Left forelimb (tissue), 1 donor: Measurements from ENCODE around the gene NDC1.
A peak's percentile ranks its signal among the peaks of the same experiment; 100 is the strongest.
"Not testable (repeated sequence)": the region's sequence is repeated elsewhere in the genome, so short reads cannot be mapped to it uniquely, and the experiment has no call there.

Experiments used
- DNase-seq: peaks from one replicate; pipeline ENCODE4 v3.0.0-alpha.2; 2018; ENCODE audit warnings: low spot score

Gene NDC1

DNA sequence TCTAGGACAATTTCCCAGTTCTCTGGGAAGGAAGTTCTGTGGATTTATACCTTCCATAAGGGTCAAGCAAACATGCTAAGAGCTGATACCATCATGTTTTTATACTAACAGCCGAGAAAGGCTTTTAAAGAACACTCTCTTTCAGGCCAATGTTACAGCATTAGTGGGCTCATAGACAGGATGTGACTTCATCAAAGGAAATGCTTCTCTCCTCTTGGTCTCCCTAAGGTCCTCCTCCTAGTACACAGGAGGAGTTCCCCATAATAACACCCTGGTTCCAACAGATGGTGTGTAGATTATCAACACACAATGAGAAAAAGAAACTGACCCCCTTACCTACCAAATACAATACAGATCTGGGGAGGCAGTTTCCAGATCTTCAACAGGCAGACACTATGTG lies 72.4 kb downstream of the NDC1 start:
- DNase-seq = no peak

DNA sequence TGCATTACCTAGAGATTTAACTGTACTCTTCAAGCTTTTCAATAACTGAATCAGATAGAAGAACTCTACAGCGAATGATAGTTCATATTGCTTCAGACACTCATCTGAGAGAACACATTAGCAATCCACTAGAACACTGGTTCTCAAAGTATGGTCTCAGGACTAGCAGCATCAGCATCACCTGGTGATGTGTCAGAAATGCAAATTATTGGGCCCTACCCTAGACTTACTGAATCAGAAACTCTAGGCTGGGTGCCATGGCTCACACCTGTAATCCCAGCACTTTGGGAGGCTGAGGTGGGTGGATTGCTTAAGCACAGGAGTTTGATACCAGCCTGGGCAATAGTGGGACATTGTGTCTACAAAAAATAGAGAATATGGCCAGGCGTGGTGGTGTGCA lies 74.2 kb downstream of the NDC1 start:
- DNase-seq = no peak

DNA sequence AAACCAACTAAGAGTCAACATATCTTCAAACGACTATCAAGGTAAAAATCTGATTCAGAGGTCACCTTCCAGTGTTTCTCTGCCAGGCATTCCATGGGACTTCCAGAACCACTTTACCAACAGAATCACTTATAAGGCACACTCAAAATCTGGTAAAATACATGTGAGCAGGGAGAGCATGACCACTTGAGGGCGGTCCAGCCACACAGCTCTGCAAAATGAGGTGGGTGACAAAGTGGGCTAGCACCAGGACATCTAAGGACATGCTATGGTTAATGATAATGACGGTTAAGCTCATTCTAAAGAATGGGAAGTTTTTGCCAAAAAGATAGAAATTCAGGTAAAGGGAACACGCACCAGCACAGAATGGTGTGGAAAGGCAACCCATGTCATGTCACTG lies 74.6 kb downstream of the NDC1 start:
- no peak for DNase-seq

- DNase-seq = not testable (repeated sequence)
Measured at GRCh38 chr1:53760497-53760896, 77.6 kb downstream of the NDC1 start.

DNA sequence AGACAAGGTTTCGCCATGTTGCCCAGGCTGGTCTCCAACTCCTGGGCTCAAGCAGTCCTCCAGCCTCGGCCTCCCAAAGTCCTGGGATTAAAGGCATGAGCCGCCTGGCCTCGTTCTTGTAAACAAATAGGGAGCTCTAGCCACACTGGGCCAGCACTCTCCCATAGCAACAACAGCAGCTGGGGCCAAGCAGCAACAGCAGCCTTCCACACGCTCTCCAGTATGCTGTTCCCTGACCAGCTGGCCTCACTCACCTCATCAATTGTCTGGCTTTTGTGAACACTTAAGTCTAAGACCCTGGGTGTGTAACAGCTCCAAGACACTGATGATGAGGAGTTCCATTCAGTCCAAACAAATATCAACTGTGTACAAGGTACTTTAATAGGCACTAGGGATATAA lies 82.2 kb downstream of the NDC1 start:
- no peak for DNase-seq

DNA sequence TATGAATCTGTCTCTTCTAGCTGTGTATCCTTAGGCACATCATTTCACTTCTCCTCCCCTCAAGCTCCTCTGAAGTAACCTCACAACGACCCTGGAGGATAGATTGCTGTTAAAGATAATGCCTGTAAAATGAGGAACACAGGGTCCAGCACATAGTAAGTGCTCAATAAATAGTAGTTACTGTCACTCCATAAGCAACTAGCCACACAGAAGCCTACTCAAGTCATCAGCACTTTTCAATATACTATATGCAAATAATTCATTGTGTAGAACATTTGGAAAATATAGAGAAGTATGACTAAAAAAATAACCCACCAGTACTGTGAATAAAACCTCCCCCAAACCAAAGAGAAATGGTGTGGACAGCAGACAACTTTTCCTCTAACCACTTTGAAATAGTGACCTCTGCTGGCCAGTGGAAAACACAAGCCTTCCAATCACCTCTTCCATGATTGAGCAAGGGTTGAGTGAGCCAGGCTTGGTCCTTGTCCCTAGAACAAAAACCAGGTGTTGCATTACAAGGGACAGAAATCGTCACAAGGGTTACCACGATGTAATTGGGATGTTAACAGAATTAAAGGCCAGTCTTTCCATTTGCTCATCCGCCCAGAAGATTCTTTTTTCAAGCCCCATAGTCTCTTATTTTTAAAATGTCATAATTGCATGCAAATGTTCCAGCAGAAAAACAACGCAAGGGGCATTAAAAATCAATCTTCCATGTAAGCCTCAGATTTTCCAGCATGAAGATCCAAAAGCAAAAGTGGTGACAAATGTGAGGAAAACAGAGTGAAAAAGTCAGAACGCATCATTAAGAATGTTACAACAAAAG lies 83.4 kb downstream of the NDC1 start:
- no peak for DNase-seq

DNA sequence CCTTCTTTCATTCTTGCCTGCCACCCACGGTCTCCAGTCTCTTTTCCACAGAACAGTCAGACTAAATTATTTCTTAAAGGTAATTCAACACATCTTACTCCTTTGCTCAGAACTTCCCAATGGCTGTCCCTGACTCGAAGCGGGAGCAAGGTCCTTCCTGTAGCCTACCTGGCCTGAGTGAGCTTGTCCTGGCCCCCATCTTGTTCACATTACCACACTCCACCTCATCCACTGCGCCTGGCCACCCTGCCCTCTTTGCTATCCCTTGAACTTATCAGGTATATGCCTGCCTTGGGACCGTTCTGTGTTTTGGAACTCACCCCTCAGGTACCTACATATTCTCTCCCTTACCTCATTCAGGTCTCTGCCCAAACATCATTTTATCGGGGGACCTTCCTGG lies 85.8 kb downstream of the NDC1 start:
- no peak for DNase-seq

DNA sequence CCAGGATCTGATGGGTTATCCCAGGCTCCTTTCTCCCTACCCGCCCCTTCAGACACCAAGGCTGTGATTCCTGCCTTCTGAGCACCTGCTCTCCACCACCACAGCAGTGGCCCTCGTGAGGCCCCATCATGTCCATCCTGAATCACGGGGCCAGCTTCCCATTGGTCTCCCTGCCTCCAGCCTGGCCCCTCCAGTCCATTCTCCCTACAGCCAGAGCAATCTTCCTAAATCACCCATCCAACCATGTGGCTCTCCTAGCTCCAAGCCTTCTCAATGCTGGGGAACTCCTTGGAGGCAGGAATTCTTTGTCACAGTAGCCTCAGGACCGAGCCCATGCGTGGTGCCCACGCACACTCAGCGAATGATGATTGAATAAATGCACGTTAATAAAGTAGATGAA lies 90.3 kb downstream of the NDC1 start:
- no peak for DNase-seq

DNA sequence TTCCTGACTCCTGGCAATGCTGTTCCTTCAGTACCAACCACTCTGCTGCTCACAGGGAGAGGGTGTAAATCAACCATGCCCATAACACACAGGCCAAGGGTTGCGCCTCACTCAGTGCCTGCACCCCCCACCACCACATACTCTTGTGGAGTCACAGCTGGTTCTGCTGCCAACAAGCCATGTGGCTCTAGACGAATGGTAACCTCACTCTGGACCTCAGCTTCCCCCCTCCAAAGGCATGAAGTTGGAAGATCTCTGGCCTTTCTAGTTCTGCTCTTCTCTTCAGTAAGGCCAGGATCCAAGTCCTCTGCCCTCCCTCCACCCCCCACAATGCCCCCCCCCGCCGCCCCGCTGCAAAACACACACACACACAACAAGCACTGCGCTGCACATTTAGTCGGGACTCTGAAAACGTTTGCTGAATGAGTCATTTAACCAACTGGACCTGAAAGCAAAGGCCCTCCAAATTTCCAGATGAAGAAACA lies 97.4 kb downstream of the NDC1 start:
- no peak for DNase-seq

GRCh38 chr1:53739109-53739681 lies 98.9 kb downstream of the NDC1 start, which contains the start of gene GLIS1:
TSS of gene GLIS1 (minus strand) at chr1:53739164. CDS start at chr1:53738064, 1,100 bp downstream.
- DNase-seq = peak; percentile 89

DNA sequence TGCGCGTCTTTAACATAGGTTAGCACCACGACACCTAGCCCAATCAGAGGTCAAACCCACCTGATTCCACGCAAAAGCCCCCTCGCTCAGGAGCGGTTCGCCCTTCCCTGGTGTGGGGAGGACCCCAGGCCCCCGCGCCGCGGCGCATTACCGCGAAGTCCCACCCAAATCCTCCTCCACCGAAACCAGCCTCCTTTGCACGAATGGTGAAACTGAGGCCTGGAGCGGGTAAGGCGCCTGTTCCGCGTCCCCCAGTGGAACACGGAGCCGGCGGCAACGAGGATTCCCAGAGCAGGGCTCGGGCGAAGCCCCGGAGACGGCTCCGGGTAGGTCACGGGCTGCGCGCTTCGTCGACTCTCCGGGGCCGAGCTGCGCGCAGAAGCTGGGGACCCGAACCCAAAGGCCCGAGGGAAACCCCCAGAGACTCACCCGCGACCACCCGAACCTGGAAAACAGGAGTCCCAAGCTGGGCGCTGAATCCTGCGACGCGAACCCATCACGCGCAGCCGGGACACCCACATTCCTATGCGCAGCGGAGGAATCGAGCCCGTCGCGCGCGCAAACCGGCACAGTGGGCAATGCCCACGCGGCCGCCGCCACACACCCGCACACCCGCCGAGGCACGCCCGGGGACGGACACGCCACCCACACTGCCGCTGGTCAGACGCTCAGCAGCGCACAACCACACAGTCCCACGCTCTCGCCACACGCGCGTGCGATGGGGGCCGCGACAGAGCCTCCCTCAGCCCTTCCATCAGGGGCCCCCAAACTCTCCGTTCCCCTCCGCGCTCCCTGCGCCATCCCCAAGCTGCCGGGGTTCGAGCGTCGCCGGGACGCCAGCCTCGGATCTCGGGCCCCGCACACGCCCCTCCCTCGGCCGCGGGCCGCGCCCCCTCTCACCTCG lies 99.6 kb downstream of the NDC1 start:
- DNase-seq = no peak

DNA sequence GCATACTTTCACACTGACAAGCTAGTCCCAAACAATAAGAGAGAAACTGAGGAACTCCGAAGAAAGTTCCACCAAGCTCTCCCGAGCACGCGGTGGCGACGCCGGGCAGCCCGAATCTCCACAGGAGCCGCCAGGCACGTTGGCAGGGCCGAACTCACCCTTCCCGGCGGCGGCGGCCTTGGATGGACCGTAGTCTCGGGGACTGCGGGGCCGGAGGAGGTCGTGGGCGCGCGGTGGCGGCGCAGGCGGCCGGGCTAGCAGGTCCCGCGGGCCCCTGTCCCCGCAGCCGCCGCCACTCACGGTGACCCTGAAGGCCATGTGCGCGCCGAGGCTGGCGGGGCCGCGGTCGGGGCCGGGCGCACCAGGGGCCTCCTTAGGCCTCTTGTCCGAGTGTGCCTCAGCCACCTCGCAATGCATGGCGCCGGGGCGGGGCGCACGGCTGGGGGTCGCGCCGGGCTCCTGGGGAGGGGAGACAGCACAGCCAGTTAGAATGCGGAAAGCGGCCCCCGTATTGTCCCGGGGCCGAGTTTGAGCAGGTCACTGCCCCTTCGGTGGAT lies 100.4 kb downstream of the NDC1 start:
- no peak for DNase-seq

DNA sequence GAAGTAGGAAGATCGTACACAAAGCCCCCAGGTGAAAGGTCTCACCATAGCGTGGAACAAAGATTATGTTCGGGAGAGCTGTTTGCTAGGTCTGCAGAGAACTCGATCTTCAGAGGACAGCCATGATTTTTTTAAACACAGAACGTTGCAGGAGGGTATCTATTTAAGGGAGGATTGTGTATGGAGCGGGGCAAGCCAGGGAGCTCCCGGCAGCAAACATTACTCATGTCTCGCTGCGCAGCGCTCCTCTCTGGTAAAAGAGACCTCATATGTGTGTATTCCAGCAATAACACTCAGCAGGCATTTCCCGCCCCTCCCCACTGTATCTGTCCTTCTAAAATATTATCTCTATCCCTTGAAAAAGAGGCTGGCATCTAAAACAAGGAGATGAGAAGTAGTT lies 101.8 kb downstream of the NDC1 start:
- DNase-seq = no peak

DNA sequence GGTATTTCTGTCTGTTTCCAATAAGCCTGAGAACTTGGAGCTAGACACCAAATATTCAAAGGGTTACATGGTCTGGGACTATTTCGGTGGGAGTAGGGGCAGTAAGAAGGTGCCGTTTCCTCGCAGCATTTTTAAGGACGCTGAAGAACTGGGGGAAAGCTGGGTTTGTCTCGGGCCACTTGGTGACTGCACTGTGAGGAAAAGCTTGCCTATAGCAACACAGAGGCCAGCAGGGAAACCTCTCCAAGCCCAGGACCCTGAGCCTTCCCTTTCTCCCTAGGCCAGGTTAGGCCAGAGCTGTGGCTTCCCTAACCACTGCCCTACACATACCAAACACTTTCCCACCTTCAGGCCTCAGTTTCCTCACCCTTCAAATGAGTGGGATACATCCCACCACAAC lies 102.4 kb downstream of the NDC1 start:
- DNase-seq = no peak

DNA sequence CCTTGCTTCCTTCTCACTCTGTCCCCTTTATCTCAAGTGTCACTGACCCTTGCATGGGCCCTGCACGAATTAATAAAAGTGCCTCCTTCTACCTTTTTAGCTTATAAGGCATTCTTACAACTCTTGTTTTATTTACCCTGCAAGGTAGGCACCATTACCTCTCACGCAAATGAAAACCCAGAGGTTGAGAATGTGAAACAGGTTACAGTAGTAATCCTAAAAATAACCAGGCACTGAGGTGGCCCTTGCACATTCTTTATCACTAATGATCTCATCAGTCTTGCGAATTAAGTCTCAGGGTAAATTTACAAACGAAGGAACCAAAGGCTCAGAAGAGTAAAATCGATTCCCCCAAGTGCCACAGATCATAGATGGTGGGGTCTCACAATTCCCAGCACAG lies 102.8 kb downstream of the NDC1 start:
- DNase-seq = no peak

DNA sequence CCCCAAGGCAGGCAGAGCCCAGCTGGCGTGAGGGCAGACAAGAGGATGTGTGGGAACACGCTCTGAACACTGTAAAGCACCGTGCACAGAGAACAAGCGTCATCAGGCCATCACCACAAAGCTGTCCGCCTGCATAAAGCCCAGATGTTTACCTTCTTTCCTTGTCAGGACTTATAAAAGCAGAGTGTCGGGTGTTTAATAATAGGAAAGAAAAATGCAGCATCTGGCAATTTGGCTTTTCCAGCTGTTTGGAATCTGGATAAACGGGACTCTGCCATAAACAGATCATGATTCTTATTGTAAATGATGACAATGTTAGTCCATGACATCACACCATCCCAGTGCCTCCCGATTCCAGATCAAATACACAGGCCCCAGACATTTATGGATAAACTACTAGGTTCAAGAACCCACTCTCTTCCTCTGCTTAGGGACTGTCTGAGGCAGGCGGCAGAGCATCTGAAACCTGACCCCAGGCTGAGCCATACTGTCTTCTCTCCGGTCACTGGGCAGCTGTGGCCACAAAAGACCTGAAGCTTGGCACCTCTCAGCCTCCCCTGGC lies 103.4 kb downstream of the NDC1 start:
- DNase-seq = no peak

DNA sequence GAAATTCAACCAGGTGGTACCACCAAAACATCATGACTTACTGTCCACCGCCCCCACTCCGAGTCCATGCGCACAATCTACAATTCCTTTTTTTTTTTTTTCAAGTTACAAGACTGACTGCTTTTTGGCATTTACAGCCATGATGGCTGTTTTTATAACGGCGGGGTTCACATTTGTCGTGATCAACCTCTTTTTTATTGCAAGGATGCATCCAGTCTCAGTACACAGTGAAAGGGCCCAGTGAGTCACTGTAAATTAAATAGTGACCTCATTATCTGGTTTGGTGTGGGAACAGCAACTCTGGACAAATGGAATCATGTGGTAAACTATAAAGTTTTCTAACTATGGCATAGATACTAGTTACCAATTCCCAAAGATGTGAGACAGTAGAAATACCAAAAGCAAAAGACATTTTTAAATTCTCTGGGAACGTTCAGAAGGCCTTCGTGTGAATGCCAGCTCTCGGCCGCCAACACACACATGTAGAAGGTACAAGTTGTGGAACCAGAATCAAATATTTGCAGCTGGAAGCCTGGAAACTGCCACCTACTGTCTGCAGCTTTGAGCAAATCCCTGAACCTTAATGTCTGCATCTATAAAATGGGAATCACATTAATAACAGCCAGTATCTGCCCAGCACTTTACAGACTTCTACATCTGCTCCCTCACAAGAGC lies 104.0 kb downstream of the NDC1 start:
- DNase-seq = no peak

- DNase-seq = no peak
Measured at GRCh38 chr1:53733447-53733931, 104.6 kb downstream of the NDC1 start.

- no peak for DNase-seq
Measured at GRCh38 chr1:53732912-53733317, 105.2 kb downstream of the NDC1 start.

DNA sequence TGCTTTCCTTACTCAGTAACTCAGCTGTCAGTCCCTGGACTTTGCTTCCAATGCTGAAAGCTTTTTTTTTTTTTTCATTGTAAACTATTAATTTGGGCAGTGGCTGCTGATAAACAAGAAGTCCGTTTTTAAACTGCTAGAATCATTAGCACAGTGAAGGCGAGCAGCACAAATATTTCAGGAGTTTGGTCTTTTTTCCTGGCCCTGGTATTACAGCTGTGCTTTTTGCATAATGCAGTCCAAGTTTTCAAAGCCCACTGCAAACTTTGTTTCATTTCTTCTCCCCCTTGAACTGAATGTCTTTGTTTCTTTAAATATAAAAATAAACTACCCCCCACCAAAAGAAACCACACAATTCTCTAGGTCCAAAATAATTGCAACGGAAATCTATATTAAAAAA lies 105.7 kb downstream of the NDC1 start:
- no peak for DNase-seq

GRCh38 chr1:53731779-53732305 lies 106.3 kb downstream of the NDC1 start:
- DNase-seq = no peak
